Endothelial cell of umbilical vein (primary cell): ENCODE results near the gene CDC42BPG. TPM values are rescaled to one million over a fixed set of nuclear protein-coding genes. Genes with fewer than 3 reads are reported as not detected.
A peak's percentile ranks its signal among the peaks of the same experiment; 100 is the strongest.

ENCODE experiments used
- BruUV-seq: library from RNA; stranded (reverse); fragments of 400-500 nt; replicated peaks from 2 replicates; lab custom pipeline; 2021; lab: Mats Ljungman, UMichigan
- CTCF ChIA-PET: fragments of 300-600, 350-600 bp; sonication (Branson Sonifier 250); formaldehyde crosslinking; loops from one replicate; lab custom pipeline; 2021; ENCODE audit warnings: antibody characterized with exemption, inconsistent platforms; lab: Charles Lee
- POLR2A ChIA-PET: fragments of 300-600, 350-600 bp; sonication (Branson Sonifier 250); formaldehyde crosslinking; loops from one replicate; lab custom pipeline; 2021; ENCODE audit warnings: antibody characterized with exemption, inconsistent platforms; lab: Charles Lee
- DNase-seq: peaks from one replicate; pipeline ENCODE4 v3.0.0-alpha.2; 2011; ENCODE audit warnings: low read depth, low spot score
- FAIRE-seq: peaks from 2 replicates; lab custom pipeline; 2011; peaks lifted over from hg19 to GRCh38; lab: Jason Lieb, UNC
- H2AFZ ChIP-seq: 2 replicates; pipeline ENCODE4 v1.6.0; 2012; ENCODE audit warnings: low read depth, low read length, control low read depth, inconsistent platforms
- H3K27ac ChIP-seq: 2 replicates; pipeline ENCODE4 v1.5.1; 2011; ENCODE audit warnings: low read depth, mild to moderate bottlenecking, control low read depth, low read length, moderate library complexity; ENCODE audit not compliant: insufficient read depth
- H3K27me3 ChIP-seq, 2 experiments: 2 replicates each; pipeline versions ENCODE4 v1.6.0 to v1.6.1; 2011; ENCODE audit warnings: low read length in 2 of 2, mixed read lengths in 1 of 2; ENCODE audit not compliant: control insufficient read depth in 2 of 2, insufficient read depth in 2 of 2
- H3K36me3 ChIP-seq, 2 experiments: 2 replicates in 1 of 2; 3 replicates in 1 of 2; pipeline ENCODE4 v1.5.1; 2011; ENCODE audit warnings: low read length in 2 of 2, mild to moderate bottlenecking in 1 of 2, moderate library complexity in 1 of 2; ENCODE audit not compliant: control insufficient read depth in 2 of 2, insufficient read depth in 2 of 2; ENCODE audit errors: extremely low read depth in 1 of 2
- H3K4me1 ChIP-seq: 3 replicates; pipeline ENCODE4 v1.5.1; 2011; ENCODE audit warnings: mild to moderate bottlenecking, low read length; ENCODE audit not compliant: control insufficient read depth, insufficient read depth; ENCODE audit errors: extremely low read depth
- H3K4me2 ChIP-seq: 2 replicates; pipeline ENCODE4 v1.6.1; 2011; ENCODE audit warnings: low read length, control low read depth, mixed read lengths; ENCODE audit not compliant: insufficient read depth
- H3K4me3 ChIP-seq, 3 experiments: fragments of 200-600 bp in 1 of 3; sonication (generic), shearing (Covaris generic) in 1 of 3; replicated peaks in 1 of 3; 2 replicates each; pipeline ENCODE4 v1.5.1; 2011 to 2016; ENCODE audit warnings: control low read depth in 3 of 3, low read length in 3 of 3, mild to moderate bottlenecking in 2 of 3, inconsistent platforms in 1 of 3, low read depth in 1 of 3, moderate library complexity in 1 of 3; ENCODE audit not compliant: insufficient read depth in 1 of 3
- H3K79me2 ChIP-seq: 2 replicates; pipeline ENCODE4 v1.6.0; 2012; ENCODE audit warnings: low read length, inconsistent platforms; ENCODE audit not compliant: control insufficient read depth, insufficient read depth
- H3K9ac ChIP-seq: replicated peaks from 2 replicates; pipeline ENCODE3; 2011; ENCODE audit warnings: low read length, control low read depth; ENCODE audit not compliant: insufficient read depth; ENCODE audit errors: extremely low read depth
- H3K9me1 ChIP-seq: replicated peaks from 3 replicates; pipeline ENCODE4 v1.6.0; 2011; ENCODE audit warnings: mild to moderate bottlenecking, low read length; ENCODE audit not compliant: control insufficient read depth, insufficient read depth; ENCODE audit errors: extremely low read depth
- H3K9me3 ChIP-seq: replicated peaks from 2 replicates; pipeline ENCODE4 v1.5.1; 2012; ENCODE audit warnings: low read length, inconsistent platforms; ENCODE audit not compliant: control insufficient read depth, insufficient read depth
- H4K20me1 ChIP-seq: replicated peaks from 2 replicates; pipeline ENCODE3; 2011; ENCODE audit warnings: mild to moderate bottlenecking, low read length; ENCODE audit not compliant: control insufficient read depth, insufficient read depth; ENCODE audit errors: extremely low read depth
- EZH2 ChIP-seq: IDR thresholded peaks from 2 replicates; pipeline ENCODE4 v1.6.1; 2012; ENCODE audit warnings: borderline replicate concordance, low read depth, mild to moderate bottlenecking, moderate library complexity, low read length, inconsistent platforms; ENCODE audit not compliant: severe bottlenecking
- FOS ChIP-seq: IDR thresholded peaks from 2 replicates; pipeline ENCODE4 v1.6.1; 2011; ENCODE audit warnings: mild to moderate bottlenecking, low read length, moderate library complexity, borderline replicate concordance; ENCODE audit not compliant: insufficient read depth
- GATA2 ChIP-seq: IDR thresholded peaks from 2 replicates; pipeline ENCODE4 v1.7.0; 2011; ENCODE audit warnings: low read depth, mild to moderate bottlenecking, moderate library complexity, mixed read lengths, low read length; ENCODE audit not compliant: insufficient read length, insufficient read depth
- JUN ChIP-seq: IDR thresholded peaks from 2 replicates; pipeline ENCODE4 v1.6.1; 2011; ENCODE audit warnings: borderline replicate concordance, low read depth; ENCODE audit not compliant: insufficient read length, insufficient read depth
- MYC ChIP-seq: IDR thresholded peaks from one replicate; pipeline ENCODE4 v1.6.1; 2011; ENCODE audit warnings: mild to moderate bottlenecking, low read depth, low read length
- POLR2A ChIP-seq: IDR thresholded peaks from 2 replicates; pipeline ENCODE4 v1.6.1; 2012; ENCODE audit warnings: low read depth, mild to moderate bottlenecking, control low read depth, low read length
- POLR2AphosphoS5 ChIP-seq: IDR thresholded peaks from 2 replicates; pipeline ENCODE4 v1.6.1; 2012; ENCODE audit warnings: low read depth, mild to moderate bottlenecking, control low read depth, low read length, moderate library complexity; ENCODE audit not compliant: insufficient read depth
- dilution Hi-C: fragments of 300-500 bp; cut with MboI; formaldehyde crosslinking; loops from one replicate; pipeline ENCODE4 v1.15.0; 2019; ENCODE audit warnings: low sequenced_read_pairs; ENCODE audit not compliant: extremely low pct_ligation_motif_present
- intact Hi-C: fragments of 100-400 bp; cut with micrococcal nuclease; formaldehyde crosslinking; loops from one replicate; pipeline ENCODE4 v1.10.0; 2022
- polyA plus RNA-seq, 4 experiments: library from polyadenylated mRNA; depleted of rRNA in 3 of 4; stranded (reverse) in 3 of 4; unstranded in 1 of 4; fragments of >200 nt; gene quantifications; 2 replicates each; pipeline versions ENCODE4 v1.2.1 to v1.2.3, GENCODE V29; 2011 to 2012; ENCODE audit warnings: missing spikeins in 1 of 4
- total RNA-seq: library from RNA; stranded (reverse); gene quantifications from 2 replicates; pipeline ENCODE4 v1.2.3, GENCODE V29; 2021
- TF ChIP-seq, protein P1 (sequence below): IDR thresholded peaks from 2 replicates; pipeline ENCODE4 v1.6.1; 2011; ENCODE audit not compliant: insufficient read depth, insufficient read length
- TF ChIP-seq, protein P2 (sequence below), 2 donors: IDR thresholded peaks; 1 replicate in 1 of 2; 2 replicates in 1 of 2; pipeline ENCODE4 v1.5.1; 2011; ENCODE audit warnings: low read length in 2 of 2, mild to moderate bottlenecking in 2 of 2, moderate library complexity in 2 of 2, control low read depth in 1 of 2, inconsistent platforms in 1 of 2, low read depth in 1 of 2; ENCODE audit not compliant: insufficient read depth in 1 of 2; ENCODE audit errors: extremely low read depth in 1 of 2

CDC42BPG gene
- total and polyA plus RNA-seq, 2 donors (not counting 3 experiments of a cell fraction or from before 2014, with no cell fraction given): 0.19 to 0.42 TPM

DNA sequence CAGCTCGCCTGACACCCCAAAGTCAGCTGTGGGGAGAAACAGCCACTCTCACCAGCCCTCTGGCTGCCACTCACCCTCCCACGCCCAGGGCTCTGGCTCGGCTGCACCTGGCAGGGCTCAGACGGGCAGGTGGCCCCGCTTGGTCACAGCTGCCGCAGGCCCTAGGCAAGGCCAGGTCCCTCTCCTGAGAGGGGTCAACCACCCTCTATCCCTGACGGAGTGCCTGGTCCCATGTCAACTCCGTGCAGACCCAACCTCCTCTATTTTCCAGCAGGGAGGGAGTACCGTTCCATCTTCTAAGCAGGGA lies 43.3 kb downstream of the CDC42BPG start:
- dilution Hi-C loops: no loop called here
- BruUV-seq: no TSS peak

DNA sequence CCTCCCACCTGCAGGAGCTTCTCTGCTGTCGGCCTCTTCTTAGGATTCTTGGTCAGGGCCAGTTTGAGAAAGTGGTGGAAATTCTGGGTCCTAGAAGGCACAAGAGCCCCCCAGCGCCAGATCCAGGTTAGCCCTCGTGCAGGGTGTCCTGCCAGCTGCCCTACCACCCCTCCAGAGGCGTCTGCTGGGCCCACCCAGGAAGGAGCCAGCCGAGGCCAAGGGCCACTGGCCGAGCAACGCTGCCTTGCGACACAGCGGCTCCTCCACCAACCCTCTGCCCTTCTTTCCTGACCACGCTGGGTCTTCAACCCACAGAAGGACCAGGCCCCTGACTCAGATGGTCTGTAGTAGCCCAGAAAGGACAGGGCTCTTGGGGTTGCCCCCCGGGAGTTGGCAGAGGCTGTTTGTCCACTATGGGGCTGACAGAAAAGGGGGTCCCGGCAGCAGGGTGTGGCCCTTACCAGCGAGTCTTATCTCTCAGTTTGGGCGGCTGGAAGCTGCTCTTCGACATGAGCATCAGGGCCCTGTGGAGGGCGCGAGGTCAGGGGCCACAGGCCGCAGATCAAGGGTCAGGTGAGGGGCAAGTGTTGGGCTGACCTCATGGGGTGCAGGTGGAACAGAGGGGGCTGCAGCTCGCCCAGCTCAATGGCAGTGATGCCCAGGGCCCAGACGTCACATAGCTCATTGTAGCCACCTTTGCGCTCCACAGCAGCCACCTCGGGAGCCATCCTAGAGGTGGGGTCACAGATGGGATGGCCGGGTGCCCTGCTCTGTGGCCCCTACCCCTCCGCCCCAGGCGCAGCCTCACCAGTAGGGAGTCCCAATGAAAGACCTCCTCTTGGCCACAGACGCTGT lies 43.9 kb downstream of the CDC42BPG start:
- POLR2A ChIA-PET: interaction anchor here (0.8 to 1.2 kb wide), 2 partner anchors 9 to 77 kb away, joined by 3 read pairs; no protein-coding TSS in a partner anchor
- no peak for FAIRE-seq
- dilution Hi-C loops: no loop called here

More for the DNA sequence above, 43.3 kb downstream of the CDC42BPG start:
- no peaks in the 10 kb centered on the region for H4K20me1 ChIP-seq
- intact Hi-C loops: loop anchor here (2.0 kb wide), 1 partner anchor 14 kb away; no protein-coding TSS in a partner anchor
- H3K4me1 ChIP-seq: peaks cover 36% of the 10 kb centered on the region
- FAIRE-seq (no peak), DNase-seq (no peak)
- peak overlapping the region; percentile 61 for H3K4me2 ChIP-seq
- no peak for TF ChIP-seq MYC
- TF ChIP-seq, protein P1, sequence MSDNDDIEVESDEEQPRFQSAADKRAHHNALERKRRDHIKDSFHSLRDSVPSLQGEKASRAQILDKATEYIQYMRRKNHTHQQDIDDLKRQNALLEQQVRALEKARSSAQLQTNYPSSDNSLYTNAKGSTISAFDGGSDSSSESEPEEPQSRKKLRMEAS: no peak
- no peaks in the 10 kb centered on the region for H3K9me3 ChIP-seq
- ChIA-PET CTCF (interaction anchor here (1.6 to 3.6 kb wide), 2 partner anchors 13 to 43 kb away, joined by 4 to 32 read pairs; partner anchors contain the start of gene CDC42BPG), POLR2A (interaction anchor here (1.2 kb wide), 1 partner anchor 77 kb away, joined by 3 read pairs; no protein-coding TSS in a partner anchor)
- peak overlapping the region; percentile 6 for H3K9ac ChIP-seq
- H2AFZ ChIP-seq: no peak overlapping the region
- H3K79me2 ChIP-seq: peaks cover 5% of the 10 kb centered on the region
- H3K9me1 ChIP-seq: no peaks in the 10 kb centered on the region
- H3K27me3 ChIP-seq: no peaks in the 10 kb centered on the region
- no peak overlapping the region for H3K4me3 ChIP-seq
- H3K36me3 ChIP-seq: peaks cover 2 to 25% of the 10 kb centered on the region in 2 experiments
- peak overlapping the region; percentile 74 for H3K27ac ChIP-seq

More for the DNA sequence above, 43.9 kb downstream of the CDC42BPG start:
- Histone ChIP-seq H3K36me3 (peaks cover 2 to 22% of the 10 kb centered on the region in 2 experiments), H3K79me2 (peaks cover 5% of the 10 kb centered on the region), H3K4me2 (no peak overlapping the region), H3K9ac (no peak overlapping the region), H3K27ac (no peak overlapping the region), H2AFZ (no peak overlapping the region), H3K4me3 (no peak overlapping the region), H4K20me1 (no peaks in the 10 kb centered on the region), H3K9me1 (no peaks in the 10 kb centered on the region), H3K27me3 (no peaks in the 10 kb centered on the region), H3K4me1 (peaks cover 36% of the 10 kb centered on the region), H3K9me3 (no peaks in the 10 kb centered on the region)
- no TSS peak for BruUV-seq
- no peak for DNase-seq
- TF ChIP-seq POLR2AphosphoS5: no peak
- no peak for TF ChIP-seq FOS
- TF ChIP-seq MYC: no peak
- TF ChIP-seq POLR2A: no peak
- no peak for TF ChIP-seq EZH2
- no peak for TF ChIP-seq GATA2
- TF ChIP-seq, protein P2, sequence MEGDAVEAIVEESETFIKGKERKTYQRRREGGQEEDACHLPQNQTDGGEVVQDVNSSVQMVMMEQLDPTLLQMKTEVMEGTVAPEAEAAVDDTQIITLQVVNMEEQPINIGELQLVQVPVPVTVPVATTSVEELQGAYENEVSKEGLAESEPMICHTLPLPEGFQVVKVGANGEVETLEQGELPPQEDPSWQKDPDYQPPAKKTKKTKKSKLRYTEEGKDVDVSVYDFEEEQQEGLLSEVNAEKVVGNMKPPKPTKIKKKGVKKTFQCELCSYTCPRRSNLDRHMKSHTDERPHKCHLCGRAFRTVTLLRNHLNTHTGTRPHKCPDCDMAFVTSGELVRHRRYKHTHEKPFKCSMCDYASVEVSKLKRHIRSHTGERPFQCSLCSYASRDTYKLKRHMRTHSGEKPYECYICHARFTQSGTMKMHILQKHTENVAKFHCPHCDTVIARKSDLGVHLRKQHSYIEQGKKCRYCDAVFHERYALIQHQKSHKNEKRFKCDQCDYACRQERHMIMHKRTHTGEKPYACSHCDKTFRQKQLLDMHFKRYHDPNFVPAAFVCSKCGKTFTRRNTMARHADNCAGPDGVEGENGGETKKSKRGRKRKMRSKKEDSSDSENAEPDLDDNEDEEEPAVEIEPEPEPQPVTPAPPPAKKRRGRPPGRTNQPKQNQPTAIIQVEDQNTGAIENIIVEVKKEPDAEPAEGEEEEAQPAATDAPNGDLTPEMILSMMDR (IDR thresholded peaks at IDR 0.05; ENCODE audit: extremely low read depth in 1 of 2, insufficient read depth in 1 of 2, low read depth in 1 of 2, low read length in 2 of 2): no peak
- TF ChIP-seq JUN: no peak
- TF ChIP-seq, protein P1: no peak
- CTCF ChIA-PET: interaction anchor here (0.6 to 3.6 kb wide), 9 partner anchors 13 to 500 kb away, joined by 3 to 32 read pairs (median 4); partner anchors contain the start of genes CDC42BPG and SF1
- intact Hi-C loops: loop anchor here (2.0 kb wide), 1 partner anchor 14 kb away; no protein-coding TSS in a partner anchor
